Lung microvascular endothelial cell (primary cell): ENCODE measurements around the gene PTPN4. TPM values are rescaled to one million over a fixed set of nuclear protein-coding genes. Genes with fewer than 3 reads are reported as not detected.

ENCODE experiments used
- DNase-seq, 2 donors: peaks; one replicate each; pipeline versions ENCODE4 v3.0.0 to v3.0.0-alpha.2; 2010; ENCODE audit warnings: low read depth in 2 of 2
- total RNA-seq: library from RNA; depleted of rRNA; stranded (reverse); fragments of >200 nt; gene quantifications from 2 replicates; pipeline ENCODE4 v1.2.1, GENCODE V29; 2014

The PTPN4 gene, protein sequence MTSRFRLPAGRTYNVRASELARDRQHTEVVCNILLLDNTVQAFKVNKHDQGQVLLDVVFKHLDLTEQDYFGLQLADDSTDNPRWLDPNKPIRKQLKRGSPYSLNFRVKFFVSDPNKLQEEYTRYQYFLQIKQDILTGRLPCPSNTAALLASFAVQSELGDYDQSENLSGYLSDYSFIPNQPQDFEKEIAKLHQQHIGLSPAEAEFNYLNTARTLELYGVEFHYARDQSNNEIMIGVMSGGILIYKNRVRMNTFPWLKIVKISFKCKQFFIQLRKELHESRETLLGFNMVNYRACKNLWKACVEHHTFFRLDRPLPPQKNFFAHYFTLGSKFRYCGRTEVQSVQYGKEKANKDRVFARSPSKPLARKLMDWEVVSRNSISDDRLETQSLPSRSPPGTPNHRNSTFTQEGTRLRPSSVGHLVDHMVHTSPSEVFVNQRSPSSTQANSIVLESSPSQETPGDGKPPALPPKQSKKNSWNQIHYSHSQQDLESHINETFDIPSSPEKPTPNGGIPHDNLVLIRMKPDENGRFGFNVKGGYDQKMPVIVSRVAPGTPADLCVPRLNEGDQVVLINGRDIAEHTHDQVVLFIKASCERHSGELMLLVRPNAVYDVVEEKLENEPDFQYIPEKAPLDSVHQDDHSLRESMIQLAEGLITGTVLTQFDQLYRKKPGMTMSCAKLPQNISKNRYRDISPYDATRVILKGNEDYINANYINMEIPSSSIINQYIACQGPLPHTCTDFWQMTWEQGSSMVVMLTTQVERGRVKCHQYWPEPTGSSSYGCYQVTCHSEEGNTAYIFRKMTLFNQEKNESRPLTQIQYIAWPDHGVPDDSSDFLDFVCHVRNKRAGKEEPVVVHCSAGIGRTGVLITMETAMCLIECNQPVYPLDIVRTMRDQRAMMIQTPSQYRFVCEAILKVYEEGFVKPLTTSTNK
- total RNA-seq: 22.7 and 26.2 TPM in 2 replicates

GRCh38 chr2:119759451-119760236 lies at the start of gene PTPN4:
PTPN4 (plus strand) TSS chr2:119759922; CDS start chr2:119809854, 49,932 bp downstream.
- peak; percentile 98 to 99 for DNase-seq

DNA sequence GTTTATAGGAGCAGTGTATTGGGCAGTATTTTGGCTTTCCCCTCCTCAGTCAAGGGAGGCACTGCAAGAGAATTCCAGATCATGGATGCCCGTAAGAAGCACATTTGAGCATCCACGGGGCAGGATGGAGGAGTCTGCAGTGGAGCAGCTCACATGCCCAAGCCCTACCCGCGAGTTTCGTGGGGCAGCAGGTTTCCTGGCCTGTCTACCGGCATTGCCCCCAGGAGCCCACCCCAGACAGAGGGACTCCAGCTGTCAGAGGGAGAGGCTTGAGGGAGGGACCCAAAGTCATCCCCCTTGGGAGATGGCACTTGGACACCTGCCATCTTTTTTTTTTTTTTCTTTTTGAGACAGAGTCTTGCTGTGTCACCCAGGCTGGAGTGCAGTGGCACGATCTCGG lies 49.4 kb upstream of the PTPN4 start:
- DNase-seq: no peak

DNA sequence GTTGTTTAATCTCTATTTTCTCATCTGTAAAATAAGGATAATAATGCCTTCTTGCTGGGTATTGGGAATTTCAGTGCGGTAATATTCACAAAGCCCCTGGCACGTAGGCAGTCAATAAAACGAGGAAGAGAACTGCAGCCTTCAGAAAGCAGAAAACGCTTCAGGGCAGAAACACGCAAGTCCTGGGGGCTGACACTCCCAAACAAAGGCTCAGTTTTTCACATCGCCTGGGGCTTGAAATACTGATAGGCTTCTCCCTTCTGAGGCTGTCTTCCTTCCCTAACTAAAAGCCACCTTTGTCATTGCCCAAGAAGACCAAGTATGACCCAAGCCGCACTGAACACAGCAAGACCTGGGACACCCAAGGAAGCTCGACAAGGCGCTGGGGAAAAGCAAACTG lies 48.4 kb upstream of the PTPN4 start:
- DNase-seq: no peak

- DNase-seq: no peak
Measured at GRCh38 chr2:119712571-119712970, 47.2 kb upstream of the PTPN4 start.

GRCh38 chr2:119713819-119714490 lies 45.8 kb upstream of the PTPN4 start:
- DNase-seq: no peak

DNA sequence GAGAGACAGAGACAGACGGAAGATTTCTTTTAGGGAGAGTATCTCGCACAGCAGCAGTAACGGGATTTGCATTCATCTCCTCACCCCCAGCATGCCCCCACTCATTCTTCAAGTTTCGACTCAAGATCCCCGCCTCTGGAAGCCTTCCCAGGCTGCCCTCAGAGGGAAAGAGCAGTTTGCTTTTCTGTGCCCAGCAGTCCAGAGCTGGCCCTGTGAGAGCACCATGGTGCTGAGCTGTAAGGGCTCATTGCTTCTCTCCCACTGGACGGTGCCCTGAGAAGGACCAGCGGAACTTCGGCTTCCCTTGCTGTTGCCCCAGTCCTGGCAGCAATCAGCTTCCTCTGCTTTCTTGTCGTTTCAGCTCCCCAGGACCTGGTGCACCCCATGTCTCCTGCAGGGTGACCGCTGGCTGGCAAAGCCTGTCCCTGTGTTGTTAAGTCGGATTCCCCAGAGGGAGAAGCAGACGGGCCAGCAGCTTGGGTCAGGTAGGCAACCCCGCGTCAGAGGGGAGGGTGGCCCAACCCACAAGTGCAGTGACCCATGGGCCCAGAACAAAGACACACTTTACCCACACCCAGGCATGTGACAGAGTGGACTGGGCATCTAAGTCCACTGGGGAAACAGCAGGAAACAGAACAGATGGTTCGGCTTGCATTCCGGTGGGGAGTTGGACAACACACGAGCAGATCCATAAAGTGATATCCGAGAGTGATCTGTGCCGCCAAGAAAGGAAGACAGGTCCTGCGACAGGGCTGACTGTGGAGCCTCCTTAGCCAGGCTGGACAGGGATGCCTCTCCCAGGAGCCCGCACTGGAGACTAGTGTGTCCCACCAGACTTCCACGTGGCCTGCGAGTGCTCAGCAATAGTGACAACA lies 44.1 kb upstream of the PTPN4 start:
- DNase-seq: no peak

GRCh38 chr2:119716284-119716672 lies 43.4 kb upstream of the PTPN4 start:
- no peak for DNase-seq

DNA sequence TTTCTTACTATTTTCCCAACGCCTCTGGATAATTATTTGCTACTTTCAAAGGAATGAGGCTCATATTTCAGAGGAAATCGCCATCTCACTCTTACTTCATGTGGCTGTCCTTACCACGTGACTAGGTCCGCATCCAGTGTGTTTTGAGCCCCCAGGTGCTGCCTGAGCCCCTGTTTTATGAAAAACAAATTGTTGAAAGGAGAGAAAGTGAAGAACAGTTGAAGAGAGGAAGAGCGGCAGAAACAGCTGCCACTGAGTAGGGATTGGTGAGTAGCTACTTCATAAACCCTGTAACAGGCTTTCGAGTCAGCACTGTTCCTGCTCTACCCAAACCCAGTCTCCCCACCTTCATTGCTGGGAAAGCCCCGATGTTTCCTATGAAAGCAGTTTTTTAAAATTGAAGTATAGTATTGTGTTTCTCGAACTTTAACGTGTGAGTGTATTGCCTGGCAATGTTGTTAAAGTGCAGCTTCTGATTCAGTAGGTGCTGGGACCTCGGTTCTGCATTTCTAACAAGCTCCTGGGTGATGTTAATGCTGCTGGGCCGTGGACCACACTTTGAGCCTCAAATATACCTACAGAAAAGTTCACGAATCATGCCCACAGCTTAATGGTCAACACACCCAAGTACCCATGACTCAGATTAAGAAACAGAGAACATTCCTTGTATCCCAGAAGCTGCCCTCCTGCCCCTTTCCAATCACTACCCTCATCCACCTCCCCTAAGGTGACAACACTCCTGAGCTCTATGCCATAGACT lies 41.0 kb upstream of the PTPN4 start:
- DNase-seq: no peak

DNA sequence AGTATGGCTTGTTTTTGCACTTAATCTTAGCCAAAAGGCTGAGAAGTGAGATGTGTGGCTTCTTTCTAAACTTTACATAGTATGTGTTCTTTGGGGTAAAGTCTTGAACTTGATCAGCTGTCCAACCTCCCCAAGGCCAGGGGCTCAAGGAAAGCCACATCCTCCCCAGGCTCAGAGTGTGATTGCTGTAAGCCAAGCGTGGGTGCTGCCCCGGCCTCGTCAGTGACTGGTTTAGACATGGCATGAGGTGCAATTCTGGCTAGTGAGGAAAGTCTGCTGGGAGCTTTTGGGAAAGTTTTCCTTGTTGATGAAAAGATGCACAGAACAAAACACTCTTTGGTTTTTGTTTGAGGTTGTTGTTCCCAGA lies 40.5 kb upstream of the PTPN4 start:
- DNase-seq: no peak

DNA sequence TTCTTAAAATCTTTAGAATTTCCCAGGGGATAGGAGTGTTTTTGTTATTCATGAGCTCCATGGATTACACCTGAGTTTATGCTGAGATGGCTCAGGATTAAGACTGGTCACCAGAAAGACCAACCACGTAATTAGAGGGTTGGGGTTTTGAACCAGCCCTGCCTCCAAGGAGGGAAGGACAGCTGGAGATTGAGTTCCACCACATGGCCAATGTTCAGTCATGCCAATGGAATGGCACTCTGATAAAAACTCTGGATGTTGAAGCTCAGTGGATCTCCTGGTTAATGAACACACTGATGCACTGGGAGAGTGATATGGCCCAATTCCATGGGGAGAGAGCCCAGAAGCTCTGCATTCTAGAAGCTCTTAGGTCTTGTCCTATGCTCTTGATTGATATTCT lies 38.7 kb upstream of the PTPN4 start:
- no peak for DNase-seq

DNA sequence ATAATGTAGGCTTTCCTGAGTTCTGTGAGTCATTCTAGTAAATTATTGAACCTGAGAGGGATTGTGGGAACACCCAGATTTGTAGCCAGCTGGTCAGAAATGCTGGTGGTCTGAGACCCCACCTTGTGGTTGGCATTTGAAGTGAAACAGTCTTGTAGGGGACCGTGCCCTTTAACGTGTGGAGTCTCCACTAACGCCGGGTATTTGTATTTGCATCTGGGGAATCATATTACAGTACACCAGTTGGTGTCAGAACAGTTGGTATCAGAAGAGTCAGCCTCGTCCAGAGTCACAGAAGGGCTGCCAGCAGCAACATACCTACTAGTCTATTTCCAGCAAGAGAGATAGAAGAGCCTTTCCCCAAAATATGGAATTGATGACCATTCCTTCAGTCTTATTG lies 38.3 kb upstream of the PTPN4 start:
- DNase-seq: no peak

DNA sequence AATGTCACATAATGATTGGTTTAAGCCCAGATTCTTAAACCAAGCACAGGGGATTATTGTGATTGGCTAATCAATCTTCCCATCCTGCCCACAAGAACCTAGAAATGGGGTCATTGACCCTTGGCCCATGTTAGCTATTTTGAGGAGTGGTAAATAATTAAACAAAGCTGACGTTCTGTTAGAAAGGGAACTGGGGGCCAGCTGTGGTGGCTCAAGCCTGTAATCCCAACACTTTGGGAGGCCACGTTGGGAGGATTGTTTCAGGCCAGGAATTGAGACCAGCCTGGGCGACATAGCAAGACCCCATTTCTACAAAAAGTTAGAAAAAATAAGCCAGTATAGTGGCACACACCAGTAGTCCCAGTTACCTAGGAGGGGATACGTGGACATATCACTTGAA lies 37.8 kb upstream of the PTPN4 start:
- no peak for DNase-seq

DNA sequence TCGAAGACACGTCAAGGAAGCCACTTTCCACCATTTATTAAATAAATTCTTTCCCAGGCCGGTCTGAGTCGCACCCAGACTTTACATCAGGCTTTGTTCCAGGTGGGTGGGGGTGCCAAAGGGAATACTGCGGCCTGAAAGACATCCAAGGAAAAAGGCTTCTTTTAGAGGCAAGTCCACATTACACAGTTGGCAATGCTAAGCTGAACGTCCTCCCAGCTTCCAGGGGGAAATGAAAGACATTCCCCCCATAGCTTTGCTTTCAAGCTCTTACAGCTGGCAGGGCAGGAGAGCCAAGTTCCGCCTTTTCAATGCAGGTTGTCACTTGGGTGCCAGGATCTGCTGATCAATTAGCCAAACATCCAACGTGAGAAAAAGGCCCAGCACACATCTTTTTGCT lies 36.5 kb upstream of the PTPN4 start:
- DNase-seq: no peak

- DNase-seq: no peak
Measured at GRCh38 chr2:119723784-119724467, 35.8 kb upstream of the PTPN4 start.

- DNase-seq: no peak
Measured at GRCh38 chr2:119724656-119725485, 34.9 kb upstream of the PTPN4 start.

DNA sequence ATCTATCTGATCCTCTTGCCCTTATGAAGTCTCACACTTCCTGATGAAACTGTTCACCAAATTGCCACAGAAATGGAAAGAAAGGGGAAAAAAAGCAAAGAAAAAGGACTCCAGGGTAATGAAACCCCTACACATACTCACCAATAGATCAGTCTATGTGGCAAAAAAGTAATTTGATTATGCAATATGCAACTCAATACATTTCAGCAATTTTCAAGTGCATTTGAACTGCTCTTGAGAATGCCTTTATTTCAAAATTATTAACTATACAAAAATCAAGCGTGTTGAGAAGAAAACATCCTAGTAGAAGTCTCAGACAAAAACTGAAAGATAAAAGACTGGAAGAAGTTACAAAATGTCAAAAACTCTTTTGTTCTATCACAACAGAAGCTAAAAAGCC lies 32.2 kb upstream of the PTPN4 start:
- no peak for DNase-seq

DNA sequence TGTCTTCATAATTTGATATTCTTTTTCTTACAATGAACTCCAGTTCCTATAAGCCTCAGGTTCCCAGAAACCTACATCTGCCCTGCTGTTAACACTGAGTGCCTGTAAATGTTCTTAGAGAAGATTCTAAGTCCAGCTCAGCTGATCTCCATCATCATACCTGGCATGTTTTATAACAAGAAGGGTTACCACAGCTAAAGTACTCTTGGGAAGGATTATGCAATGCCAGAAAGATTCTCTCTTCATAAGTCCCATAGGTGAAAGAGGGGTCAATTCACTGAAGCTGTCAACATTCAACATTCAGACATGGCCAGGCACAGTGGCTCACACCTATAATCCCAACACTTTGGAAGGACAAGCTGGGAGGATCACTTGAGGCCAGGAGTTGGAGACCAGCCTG lies 31.3 kb upstream of the PTPN4 start:
- no peak for DNase-seq

- no peak for DNase-seq
Measured at GRCh38 chr2:119730671-119731177, 29.0 kb upstream of the PTPN4 start.
